ENCODE measurements around the gene RINT1.
"Not testable (repeated sequence)": the region's sequence is repeated elsewhere in the genome, so short reads cannot be mapped to it uniquely, and the experiment has no call there.

The RINT1 gene

GRCh38 chr7:105531792-105532671 is at the start of gene RINT1:
Gene RINT1 (plus strand): TSS chr7:105532201. CDS start chr7:105532316, 115 bp downstream.
- peak; percentile 85 for DNase-seq

- DNase-seq: peak; percentile 66
These were observed 44.1 kb upstream of the RINT1 start for GRCh38 chr7:105487579-105488571.

DNA sequence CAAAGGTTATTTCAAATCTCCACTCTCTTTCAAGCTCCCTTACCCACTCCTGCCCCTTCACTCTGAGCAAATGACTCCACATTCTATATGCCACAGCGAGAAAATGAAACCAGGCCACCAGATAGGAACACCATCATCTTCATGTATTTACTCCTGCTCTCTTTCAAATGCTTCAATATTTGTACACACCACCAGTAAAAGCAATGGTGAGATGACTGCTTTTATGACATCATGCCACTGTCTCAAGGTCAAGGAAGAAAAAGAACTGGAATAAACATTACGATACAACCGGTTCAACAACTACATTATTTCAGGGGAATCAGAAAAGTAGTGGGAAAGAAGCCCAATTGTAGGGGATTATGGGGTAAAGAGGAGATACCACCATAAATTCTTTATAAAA is 42.6 kb upstream of the RINT1 start:
- no peak for DNase-seq

DNA sequence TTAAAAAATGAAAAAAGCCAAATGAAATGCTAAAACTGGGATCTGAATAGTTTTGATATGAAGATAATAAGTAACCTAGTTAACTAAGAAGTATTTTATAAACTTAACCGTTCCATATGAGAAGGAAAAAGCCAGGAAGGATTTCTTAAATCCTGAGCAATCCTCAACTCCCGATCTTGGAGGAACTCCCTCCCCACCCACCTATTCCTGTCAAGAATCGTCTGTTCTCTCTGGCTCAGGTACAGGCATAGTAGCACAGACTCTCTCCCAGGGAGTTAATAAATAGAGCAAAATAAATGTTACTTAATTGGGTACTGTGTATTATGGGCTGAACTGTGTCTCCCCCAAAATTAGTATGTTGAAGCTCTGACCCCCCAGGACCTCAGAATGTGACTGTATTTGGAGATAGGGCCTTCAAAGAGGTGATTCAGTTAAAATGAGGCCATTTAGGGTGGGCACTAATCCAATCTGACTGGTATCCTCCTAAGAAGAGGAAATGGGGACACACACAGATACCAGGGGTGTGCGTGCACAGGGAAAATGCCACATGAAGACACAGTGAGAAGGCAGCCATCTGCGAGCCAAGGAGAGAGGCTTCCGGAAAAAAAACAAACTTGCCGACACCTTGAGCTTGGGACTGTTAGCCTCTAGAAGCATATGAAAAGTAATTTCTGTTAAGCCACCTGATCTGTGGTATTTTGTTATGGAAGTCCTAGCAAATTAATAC is 38.6 kb upstream of the RINT1 start:
- no peak for DNase-seq

GRCh38 chr7:105493923-105494315 is 38.1 kb upstream of the RINT1 start:
- DNase-seq: peak; percentile 88

GRCh38 chr7:105496521-105496920 is 35.5 kb upstream of the RINT1 start:
- no peak for DNase-seq

GRCh38 chr7:105497016-105497415 is 35.0 kb upstream of the RINT1 start:
- DNase-seq: no peak

- DNase-seq: no peak
These were observed 29.8 kb upstream of the RINT1 start for GRCh38 chr7:105502173-105502572.

DNA sequence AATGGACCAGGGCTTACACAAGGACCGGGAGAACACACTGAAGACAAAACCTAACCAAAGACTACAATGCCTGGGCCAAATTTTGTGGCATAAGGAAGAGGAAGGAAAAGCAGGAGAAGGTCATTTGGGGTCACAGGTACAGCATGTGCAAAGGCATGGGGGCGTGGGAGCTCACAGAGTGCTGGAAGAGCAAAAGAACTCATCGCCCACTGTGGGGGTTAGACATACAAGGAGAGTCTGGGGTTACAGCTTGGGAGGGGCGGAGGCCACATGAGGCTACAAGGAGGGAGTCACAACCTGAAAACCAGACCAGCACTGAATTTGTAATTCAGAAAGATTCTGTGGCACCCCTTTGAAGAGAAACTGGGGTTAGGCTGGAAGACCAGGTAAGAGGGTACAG is 19.6 kb upstream of the RINT1 start:
- no peak for DNase-seq

DNA sequence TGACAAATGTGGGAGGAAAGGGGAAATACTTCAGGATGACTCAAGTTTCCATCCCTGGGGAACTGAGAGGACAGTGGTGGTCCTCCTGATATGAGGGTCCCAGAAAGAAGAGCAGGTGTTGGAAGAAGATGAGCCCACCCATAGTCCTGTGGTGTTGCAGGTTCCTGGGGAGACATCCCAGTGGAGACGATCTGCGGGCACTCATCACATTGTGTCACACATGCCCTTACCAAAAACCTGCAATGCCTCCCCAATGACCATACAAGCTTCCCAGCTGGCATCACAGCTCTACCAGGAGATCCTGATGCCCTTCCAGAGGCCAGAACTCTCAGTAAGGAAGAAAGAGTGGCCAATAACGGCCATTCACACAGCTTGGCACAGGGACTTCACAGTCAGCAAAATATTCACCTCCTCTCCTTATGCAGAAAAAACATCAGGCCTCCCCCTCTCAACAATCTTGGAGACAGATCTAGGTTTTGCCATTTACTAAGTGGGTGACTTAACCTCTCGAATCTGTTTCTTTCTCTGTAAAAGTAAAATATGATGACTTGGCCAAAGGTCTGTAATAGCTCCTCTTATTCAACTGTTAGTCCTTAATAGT is 19.0 kb upstream of the RINT1 start:
- DNase-seq: no peak

GRCh38 chr7:105515610-105516009 is 16.4 kb upstream of the RINT1 start:
- not testable (repeated sequence) for DNase-seq

DNA sequence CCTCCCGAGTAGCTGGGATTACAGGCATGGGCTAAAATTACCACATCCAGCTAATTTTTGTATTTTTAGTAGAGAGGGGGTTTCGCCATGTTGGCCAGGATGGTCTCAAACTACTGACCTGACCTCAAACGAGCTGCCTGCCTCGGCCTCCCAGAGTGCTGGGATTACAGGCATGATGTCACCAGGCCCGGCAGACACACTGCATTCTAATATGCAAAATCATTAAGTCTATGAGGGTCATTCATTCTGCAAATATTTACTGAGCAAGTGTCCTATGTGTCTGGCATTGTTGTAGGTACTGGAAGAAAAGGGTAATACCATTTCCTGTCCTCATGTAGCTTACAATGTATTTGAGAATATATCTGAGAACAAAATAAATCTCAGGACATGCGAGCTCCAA is 12.6 kb upstream of the RINT1 start:
- DNase-seq: no peak

- not testable (repeated sequence) for DNase-seq
These were observed 11.4 kb upstream of the RINT1 start for GRCh38 chr7:105520620-105521019.

DNA sequence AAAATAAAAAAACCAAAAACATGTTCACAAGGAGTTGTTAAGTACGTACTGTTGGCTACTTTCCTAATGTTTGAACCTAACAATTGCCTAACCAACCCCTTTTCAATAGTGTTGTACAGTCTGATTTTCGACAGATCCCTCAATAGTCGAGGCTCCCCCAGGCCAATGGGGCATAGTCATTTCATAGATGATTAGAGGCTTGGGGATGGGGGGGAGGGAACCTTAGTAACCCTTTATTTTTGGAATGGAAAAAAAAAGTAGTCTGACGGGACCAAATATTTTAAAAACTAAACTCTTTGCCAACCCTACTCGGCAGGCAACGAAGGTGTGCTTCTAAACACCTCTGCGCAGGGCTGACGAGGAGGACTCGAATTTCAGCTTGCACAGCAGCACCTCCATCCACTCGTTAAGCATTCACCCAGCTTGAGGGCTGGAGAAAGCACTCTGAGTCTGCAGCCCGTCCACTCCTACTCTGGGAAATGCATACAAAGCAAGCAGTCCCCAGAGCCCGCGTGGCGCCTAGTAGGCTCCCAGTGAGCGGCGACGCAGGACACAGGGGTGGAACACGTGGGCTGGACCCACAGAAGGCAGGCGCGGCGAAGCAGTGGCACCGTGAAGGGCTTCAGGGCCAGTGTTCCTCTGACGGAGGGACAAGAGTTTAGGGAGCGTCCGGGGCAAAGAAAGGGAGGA is 10.8 kb upstream of the RINT1 start:
- DNase-seq: peak; percentile 18

GRCh38 chr7:105521717-105522463 is 10.1 kb upstream of the RINT1 start, which contains the start of gene PUS7:
Gene PUS7 (minus strand): TSS chr7:105522271. CDS start chr7:105508512, 13,759 bp downstream.
- peak; percentile 68 for DNase-seq

DNA sequence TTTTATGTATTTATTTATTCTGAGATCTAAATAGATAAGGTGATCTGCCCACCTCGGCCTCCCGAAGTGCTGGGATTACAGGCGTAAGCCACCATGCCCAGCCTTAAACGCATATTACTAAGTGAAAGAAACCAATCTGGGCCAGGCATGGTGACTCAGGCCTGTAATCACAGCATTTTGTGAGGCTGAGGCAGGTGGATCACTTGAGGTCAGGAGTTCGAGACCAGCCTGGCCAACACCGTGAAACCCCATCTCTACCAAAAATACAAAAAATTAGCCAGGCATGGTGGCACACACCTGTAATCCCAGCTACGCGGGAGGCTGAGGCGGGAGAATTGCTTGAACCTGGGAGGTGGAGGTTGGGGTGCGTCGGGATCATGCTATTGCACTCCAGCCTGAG is 7.6 kb upstream of the RINT1 start:
- DNase-seq: not testable (repeated sequence)

- DNase-seq: no peak
These were observed 7.2 kb upstream of the RINT1 start for GRCh38 chr7:105524840-105525239.

DNA sequence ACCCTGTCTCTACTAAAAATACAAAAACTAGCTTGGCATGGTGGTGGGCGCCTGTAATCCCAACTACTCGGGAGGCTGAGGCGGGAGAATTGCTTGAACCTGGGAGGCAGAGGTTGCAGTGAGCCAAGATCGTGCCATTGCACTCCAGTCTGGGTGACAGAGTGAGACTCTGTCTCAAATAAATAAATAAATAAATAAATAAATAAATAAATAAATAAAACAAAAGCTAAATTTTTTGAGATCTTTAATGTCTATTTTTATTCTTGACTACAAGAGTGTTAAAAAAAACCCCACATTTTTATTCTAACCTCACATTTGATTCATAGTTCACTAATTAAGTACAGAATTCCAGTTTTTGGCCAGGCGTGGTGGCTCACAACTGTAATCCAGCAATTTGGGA is 4.3 kb upstream of the RINT1 start:
- not testable (repeated sequence) for DNase-seq

DNA sequence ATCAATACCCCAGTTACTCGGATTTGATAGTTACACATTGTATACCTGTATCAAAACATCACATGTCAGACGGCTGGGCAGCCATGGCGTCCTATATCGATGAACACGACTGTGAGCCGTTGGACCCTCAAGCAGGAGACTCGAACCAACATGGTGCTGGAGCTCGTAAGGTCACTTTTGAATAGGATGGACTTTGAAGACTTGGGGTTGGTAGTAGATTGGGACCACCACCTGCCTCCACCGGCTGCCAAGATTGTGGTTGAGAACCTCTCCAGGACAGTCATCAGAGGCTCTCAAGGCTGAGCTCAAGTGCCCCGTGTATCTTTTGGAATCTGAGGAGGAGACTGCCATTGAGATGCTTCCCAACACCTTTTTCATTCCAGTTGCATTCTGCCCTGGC is 1.9 kb upstream of the RINT1 start:
- DNase-seq: no peak

DNA sequence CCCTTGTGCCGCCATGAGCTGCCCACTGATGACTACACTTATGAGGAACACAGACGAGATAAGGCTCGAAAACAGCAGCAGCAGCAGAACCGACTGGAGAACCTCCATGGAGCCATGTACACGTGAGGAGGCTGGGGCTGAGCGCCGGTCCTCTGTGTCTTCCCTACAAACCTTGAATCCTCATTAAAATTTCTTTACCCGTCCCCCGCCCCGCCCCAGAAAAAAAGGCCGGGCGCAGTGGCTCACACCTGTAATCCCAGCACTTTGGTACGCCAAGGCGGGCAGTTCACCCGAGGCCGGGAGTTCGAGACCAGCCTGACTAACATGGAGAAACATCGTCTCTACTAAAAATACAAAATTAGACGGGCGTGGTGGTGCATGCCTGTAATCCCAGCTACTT is 1.5 kb upstream of the RINT1 start:
- DNase-seq: no peak
